ENCODE data around the gene ING4.
A peak's percentile ranks its signal among the peaks of the same experiment; 100 is the strongest.

Gene ING4

GRCh38 chr12:6667559-6668210 lies 4.8 kb upstream of the ING4 start:
- no peaks in the 10 kb centered on the region for H3K4me1 ChIP-seq
- no peak for DNase-seq
- TF ChIP-seq CTCF (IDR thresholded peaks at IDR 0.05; ENCODE audit: low read depth, low read length) = peak; percentile 31
- H3K27me3 ChIP-seq = no peaks in the 10 kb centered on the region
- H3K9me3 ChIP-seq = no peaks in the 10 kb centered on the region
- H3K36me3 ChIP-seq = peaks cover 52% of the 10 kb centered on the region
- H3K4me3 ChIP-seq (ENCODE audit: low read depth, low read length) = no peak overlapping the region

- Histone ChIP-seq H3K27me3 (no peaks in the 10 kb centered on the region), H3K36me3 (peaks cover 39% of the 10 kb centered on the region), H3K4me1 (no peaks in the 10 kb centered on the region), H3K4me3 (ENCODE audit: low read depth, low read length) (no peak overlapping the region), H3K9me3 (no peaks in the 10 kb centered on the region)
- DNase-seq = no peak
- TF ChIP-seq CTCF (IDR thresholded peaks at IDR 0.05; ENCODE audit: low read depth, low read length) = no peak
Measured at GRCh38 chr12:6666211-6666610, 3.3 kb upstream of the ING4 start.

- no peak for TF ChIP-seq CTCF (IDR thresholded peaks at IDR 0.05; ENCODE audit: low read depth, low read length)
- H3K4me1 ChIP-seq = no peaks in the 10 kb centered on the region
- no peak for DNase-seq
- no peak overlapping the region for H3K4me3 ChIP-seq (ENCODE audit: low read depth, low read length)
- no peaks in the 10 kb centered on the region for H3K27me3 ChIP-seq
- peaks cover 27% of the 10 kb centered on the region for H3K36me3 ChIP-seq
- no peaks in the 10 kb centered on the region for H3K9me3 ChIP-seq
Measured at GRCh38 chr12:6664902-6665301, 2.0 kb upstream of the ING4 start.

- DNase-seq = no peak
- Histone ChIP-seq H3K36me3 (peaks cover 7% of the 10 kb centered on the region), H3K4me1 (no peaks in the 10 kb centered on the region), H3K9me3 (no peaks in the 10 kb centered on the region), H3K27me3 (no peaks in the 10 kb centered on the region), H3K4me3 (ENCODE audit: low read depth, low read length) (peak overlapping the region; percentile 98)
- no peak for TF ChIP-seq CTCF (IDR thresholded peaks at IDR 0.05; ENCODE audit: low read depth, low read length)
Measured at GRCh38 chr12:6662602-6662905, 365 bp downstream of the ING4 start.

- TF ChIP-seq CTCF (IDR thresholded peaks at IDR 0.05; ENCODE audit: low read depth, low read length) = no peak
- Histone ChIP-seq H3K4me1 (no peaks in the 10 kb centered on the region), H3K36me3 (peaks cover 20% of the 10 kb centered on the region), H3K27me3 (no peaks in the 10 kb centered on the region), H3K9me3 (no peaks in the 10 kb centered on the region), H3K4me3 (ENCODE audit: low read depth, low read length) (no peak overlapping the region)
- DNase-seq = no peak
Measured at GRCh38 chr12:6653987-6654386, 8.9 kb downstream of the ING4 start.

GRCh38 chr12:6653342-6653741 lies 9.6 kb downstream of the ING4 start:
- no peak for DNase-seq
- Histone ChIP-seq H3K27me3 (no peaks in the 10 kb centered on the region), H3K36me3 (peaks cover 20% of the 10 kb centered on the region), H3K4me1 (no peaks in the 10 kb centered on the region), H3K9me3 (no peaks in the 10 kb centered on the region), H3K4me3 (ENCODE audit: low read depth, low read length) (no peak overlapping the region)
- no peak for TF ChIP-seq CTCF (IDR thresholded peaks at IDR 0.05; ENCODE audit: low read depth, low read length)

Measured in BE2C (cell line).